ENCODE data around the gene IRX4.

Gene IRX4

GRCh38 chr5:1882337-1883119, at the start of gene IRX4:
IRX4 (minus strand) TSS chr5:1882925; CDS start chr5:1882647, 278 bp downstream.
- no peak for DNase-seq

- DNase-seq, result no peak
These were observed 49.0 kb upstream of the IRX4 start for GRCh38 chr5:1931604-1932231.

- DNase-seq, result no peak
These were observed 48.3 kb upstream of the IRX4 start for GRCh38 chr5:1930880-1931603.

- DNase-seq, result no peak
These were observed 47.8 kb upstream of the IRX4 start for GRCh38 chr5:1930501-1930879.

GRCh38 chr5:1929108-1929991, 46.6 kb upstream of the IRX4 start:
- no peak for DNase-seq

- DNase-seq, result no peak
These were observed 44.0 kb upstream of the IRX4 start for GRCh38 chr5:1926471-1927341.

- DNase-seq, result no peak
These were observed 43.3 kb upstream of the IRX4 start for GRCh38 chr5:1926071-1926440.

- DNase-seq, result no peak
These were observed 42.7 kb upstream of the IRX4 start for GRCh38 chr5:1925111-1926070.

GRCh38 chr5:1923766-1924165, 41.0 kb upstream of the IRX4 start:
- no peak for DNase-seq

GRCh38 chr5:1923341-1923740, 40.6 kb upstream of the IRX4 start:
- no peak for DNase-seq

- DNase-seq, result no peak
These were observed 39.0 kb upstream of the IRX4 start for GRCh38 chr5:1921711-1922110.

- no peak for DNase-seq
These were observed 37.0 kb upstream of the IRX4 start for GRCh38 chr5:1919750-1920149.

GRCh38 chr5:1919209-1919566, 36.5 kb upstream of the IRX4 start:
- no peak for DNase-seq

- no peak for DNase-seq
These were observed 35.9 kb upstream of the IRX4 start for GRCh38 chr5:1918488-1919208.

- DNase-seq, result no peak
These were observed 35.2 kb upstream of the IRX4 start for GRCh38 chr5:1917830-1918487.

GRCh38 chr5:1916041-1917001, 33.6 kb upstream of the IRX4 start:
- no peak for DNase-seq

- DNase-seq, result no peak
These were observed 32.6 kb upstream of the IRX4 start for GRCh38 chr5:1915316-1915715.

GRCh38 chr5:1914471-1914870, 31.7 kb upstream of the IRX4 start:
- no peak for DNase-seq

All from KG1 (cell line).